HepG2 (cell line): ENCODE measurements around the gene C11orf21. TPM values are rescaled to one million over a fixed set of nuclear protein-coding genes. Genes with fewer than 3 reads are reported as not detected.

Experiments
- ATAC-seq: fragments of 200-7000 bp; cut with Tn5 transposase; 3 replicates; pipeline ENCODE4 v1.9.1; 2020; ENCODE audit warnings: mild to moderate bottlenecking, moderate library complexity
- BruUV-seq: library from RNA; stranded (reverse); fragments of 400-500 nt; replicated peaks from 2 replicates; lab custom pipeline; 2021; lab: Mats Ljungman, UMichigan
- CTCF ChIA-PET: fragments of 300-600 bp; formaldehyde crosslinking; extraction: SDS; loops from one replicate; lab custom pipeline; 2021; ENCODE audit warnings: low total read pairs, inconsistent platforms, low intra/inter-chr PET ratio; lab: Yijun Ruan, JAX
- POLR2A ChIA-PET: fragments of 350-600 bp; sonication (Branson Sonifier 250); formaldehyde crosslinking; loops from one replicate; lab custom pipeline; 2020; ENCODE audit warnings: antibody characterized with exemption, inconsistent platforms; lab: Yijun Ruan, JAX
- DNase-seq: peaks from one replicate; pipeline ENCODE4 v3.0.0-alpha.2; 2015; ENCODE audit warnings: low spot score
- FAIRE-seq: peaks from 3 replicates; lab custom pipeline; 2011; peaks lifted over from hg19 to GRCh38; lab: Jason Lieb, UNC
- H2AFZ ChIP-seq: one replicate; pipeline ENCODE4 v1.6.1; 2011; ENCODE audit warnings: low read length, inconsistent platforms
- H3K27ac ChIP-seq: fragments of 300-600 bp; 3 replicates; pipeline ENCODE4 v1.8.0; 2011; ENCODE audit warnings: mixed run types, mild to moderate bottlenecking, mixed read lengths, low read length, inconsistent platforms; ENCODE audit not compliant: insufficient read depth; ENCODE audit errors: extremely low read length
- H3K27me3 ChIP-seq, 2 experiments: fragments of 200-600 bp in 1 of 2; 2 replicates in 1 of 2; 3 replicates in 1 of 2; pipeline versions ENCODE4 v1.6.0 to v1.8.0; 2011; ENCODE audit warnings: low read length in 2 of 2, mild to moderate bottlenecking in 2 of 2, moderate library complexity in 2 of 2, inconsistent platforms in 1 of 2; ENCODE audit not compliant: insufficient read depth in 2 of 2, control insufficient read depth in 1 of 2
- H3K36me3 ChIP-seq, 2 experiments: fragments of 200-600 bp in 1 of 2; replicated peaks in 1 of 2; 2 replicates in 1 of 2; 3 replicates in 1 of 2; pipeline versions ENCODE4 v1.5.1 to v1.8.0; 2011; ENCODE audit warnings: low read length in 2 of 2, inconsistent platforms in 1 of 2; ENCODE audit not compliant: insufficient read depth in 2 of 2, control insufficient read depth in 1 of 2
- H3K4me1 ChIP-seq: 2 replicates; pipeline ENCODE4 v1.5.1; 2012; ENCODE audit warnings: low read length, inconsistent platforms; ENCODE audit not compliant: insufficient read depth
- H3K4me2 ChIP-seq: 2 replicates; pipeline ENCODE4 v1.6.0; 2011; ENCODE audit warnings: low read depth, low read length, inconsistent platforms
- H3K4me3 ChIP-seq, 3 experiments: fragments of 200-600 bp in 1 of 3; sonication (generic), shearing (Covaris generic) in 1 of 3; replicated peaks in 1 of 3; 2 replicates each; pipeline ENCODE4 v1.5.1; 2011 to 2016; ENCODE audit warnings: low read length in 3 of 3, inconsistent platforms in 2 of 3, low read depth in 2 of 3, mild to moderate bottlenecking in 2 of 3, control low read depth in 1 of 3, mixed read lengths in 1 of 3; ENCODE audit not compliant: insufficient read depth in 1 of 3
- H3K79me2 ChIP-seq: one replicate; pipeline ENCODE4 v1.6.1; 2011; ENCODE audit warnings: low read length, inconsistent platforms; ENCODE audit not compliant: insufficient read depth
- H3K9ac ChIP-seq: 2 replicates; pipeline ENCODE4 v1.6.0; 2011; ENCODE audit warnings: mild to moderate bottlenecking, low read depth, low read length, inconsistent platforms; ENCODE audit not compliant: insufficient read depth
- H3K9me3 ChIP-seq: 2 replicates; pipeline ENCODE4 v1.5.1; 2012; ENCODE audit warnings: mild to moderate bottlenecking, low read length
- H4K20me1 ChIP-seq: 2 replicates; pipeline ENCODE4 v1.6.0; 2011; ENCODE audit warnings: inconsistent platforms, mild to moderate bottlenecking, low read length, moderate library complexity; ENCODE audit not compliant: insufficient read depth
- HHEX ChIP-seq: IDR thresholded peaks from 2 replicates; pipeline ENCODE4 v1.6.1; 2016; ENCODE audit warnings: control low read depth
- JUNB ChIP-seq: sonication (generic); formaldehyde crosslinking; IDR thresholded peaks from 2 replicates; pipeline ENCODE4 v1.8.0; 2022; ENCODE audit warnings: missing genetic modification reagents, mild to moderate bottlenecking, borderline replicate concordance
- NFATC3 ChIP-seq: sonication (generic); formaldehyde crosslinking; IDR thresholded peaks from 2 replicates; pipeline ENCODE4 v1.5.1; 2020; ENCODE audit warnings: mild to moderate bottlenecking, missing genetic modification reagents
- NFRKB ChIP-seq: fragments of 450-650 bp; IDR thresholded peaks from 2 replicates; pipeline ENCODE4 v1.6.1; 2017
- ONECUT2 ChIP-seq: sonication (generic); formaldehyde crosslinking; IDR thresholded peaks from 2 replicates; pipeline ENCODE4 v1.4.0; 2020; ENCODE audit warnings: missing genetic modification reagents
- SP1 ChIP-seq, 2 experiments: fragments of 450-650 bp in 1 of 2; sonication (generic) in 1 of 2; formaldehyde crosslinking in 1 of 2; IDR thresholded peaks; 2 replicates each; pipeline versions ENCODE4 v1.4.0 to v1.6.1; 2016 to 2020; ENCODE audit warnings: missing genetic modification reagents in 1 of 2
- TEAD3 ChIP-seq: optimal IDR thresholded peaks from 2 replicates; pipeline ENCODE3; 2016; ENCODE audit warnings: borderline replicate concordance
- TRIM24 ChIP-seq: sonication (generic); formaldehyde crosslinking; IDR thresholded peaks from 2 replicates; pipeline ENCODE4 v1.8.0; 2022; ENCODE audit warnings: mild to moderate bottlenecking, missing genetic modification reagents
- ZGPAT ChIP-seq: IDR thresholded peaks from 2 replicates; pipeline ENCODE4 v1.6.1; 2016; ENCODE audit warnings: mild to moderate bottlenecking
- ZNF101 ChIP-seq: sonication (generic); formaldehyde crosslinking; IDR thresholded peaks from 2 replicates; pipeline ENCODE4 v1.4.0; 2020; ENCODE audit warnings: mild to moderate bottlenecking, low read depth, missing genetic modification reagents, borderline replicate concordance
- ZNF362 ChIP-seq: sonication (generic); formaldehyde crosslinking; IDR thresholded peaks from 2 replicates; pipeline ENCODE4 v1.4.0; 2020; ENCODE audit warnings: missing genetic modification reagents, mild to moderate bottlenecking, borderline replicate concordance
- ZNF556 ChIP-seq: sonication (generic); formaldehyde crosslinking; IDR thresholded peaks from 2 replicates; pipeline ENCODE4 v1.4.0; 2020; ENCODE audit warnings: mild to moderate bottlenecking, missing genetic modification reagents, borderline replicate concordance
- ZNF563 ChIP-seq: sonication (generic); formaldehyde crosslinking; IDR thresholded peaks from 2 replicates; pipeline ENCODE4 v1.8.0; 2022; ENCODE audit warnings: mild to moderate bottlenecking, moderate library complexity, missing genetic modification reagents
- ZNF577 ChIP-seq: sonication (generic); formaldehyde crosslinking; IDR thresholded peaks from 2 replicates; pipeline ENCODE4 v1.4.0; 2020; ENCODE audit warnings: mild to moderate bottlenecking, low read depth, missing genetic modification reagents, borderline replicate concordance
- WGBS: methylation state at CpG from one replicate; pipeline ENCODE4 v1.1.6; 2017; ENCODE audit warnings: low lambda C conversion rate; 5-methylcytosine and 5-hydroxymethylcytosine counted together
- in situ Hi-C: cut with HindIII; loops from 2 replicates; pipeline ENCODE4 v1.10.0; 2017; ENCODE audit warnings: low pct_unique_long_range_greater_than_20kb; ENCODE audit not compliant: extremely low pct_ligation_motif_present
- intact Hi-C: fragments of 100-400 bp; cut with micrococcal nuclease; formaldehyde crosslinking; loops from one replicate; pipeline ENCODE4 v1.10.0; 2022; ENCODE audit not compliant: unreplicated experiment
- polyA plus RNA-seq, 8 experiments: library from polyadenylated mRNA; depleted of rRNA in 3 of 8; stranded (reverse) in 7 of 8; unstranded in 1 of 8; fragments of >200 nt; fragmentation: Illumina TruSeq in 4 of 8; extraction: Trizol in 4 of 8; gene quantifications; 2 replicates each; pipeline versions ENCODE4 v1.2.1 to v1.2.3, GENCODE V29; 2011 to 2016; ENCODE audit warnings: low read depth in 4 of 8, missing spikeins in 1 of 8, mixed read lengths in 1 of 8; ENCODE audit not compliant: insufficient read depth in 1 of 8
- total RNA-seq, 5 experiments: library from RNA; depleted of rRNA; stranded (reverse); fragments of >200 nt; fragmentation: Illumina TruSeq; extraction: Trizol; gene quantifications; 2 replicates each; pipeline ENCODE4 v1.2.3, GENCODE V29; 2016; ENCODE audit warnings: low read depth in 1 of 5
- TF ChIP-seq, protein P1 (sequence below): sonication (generic); formaldehyde crosslinking; IDR thresholded peaks from 2 replicates; pipeline ENCODE4 v1.4.0; 2020; ENCODE audit warnings: mild to moderate bottlenecking, missing genetic modification reagents, borderline replicate concordance

Gene C11orf21
- total and polyA plus RNA-seq, 2 of the 13 experiments (the other 11 are each of a cell fraction or from before 2014, with no cell fraction given), result 0.08 TPM; not detected in 1

DNA sequence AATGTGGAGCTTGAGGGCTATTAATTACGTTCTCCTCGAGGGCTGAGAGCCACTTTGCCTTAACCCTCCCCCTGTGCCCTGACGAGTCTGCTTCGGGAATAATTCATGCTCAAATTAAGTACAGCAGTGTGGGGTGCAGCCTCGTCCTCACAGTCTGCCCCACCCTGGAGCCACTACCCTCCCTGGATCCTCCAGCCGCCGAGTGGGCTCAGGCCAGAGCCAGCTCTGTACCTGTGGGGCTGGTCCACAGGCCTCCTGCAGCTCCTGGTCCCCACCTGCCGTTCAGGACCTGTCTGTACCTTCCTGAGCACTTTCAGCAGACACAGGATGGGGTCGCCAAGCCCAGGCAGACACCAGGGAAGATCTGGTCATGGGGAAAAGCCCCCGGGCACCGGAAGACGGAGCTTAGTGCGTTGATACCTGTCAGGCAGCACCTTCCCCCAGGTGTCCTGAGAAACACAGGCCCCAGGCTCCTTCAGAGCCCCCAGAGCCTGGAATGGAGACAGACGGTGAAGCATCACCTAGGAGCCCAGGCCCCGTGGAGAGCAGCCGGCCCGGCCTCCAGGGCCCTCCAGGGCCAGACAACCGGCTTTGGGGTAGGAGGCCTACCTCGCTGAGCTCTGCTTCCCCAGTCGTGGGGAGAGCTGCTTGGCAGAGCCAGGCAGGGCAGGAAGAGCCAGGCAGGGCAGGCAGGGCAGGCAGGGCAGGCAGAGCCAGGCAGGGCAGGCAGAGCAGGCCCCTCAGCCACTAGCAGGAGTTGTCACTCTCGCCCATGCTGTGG is 9.8 kb upstream of the C11orf21 start:
- H3K9ac ChIP-seq, result no peak overlapping the region
- intact Hi-C loops (loop anchor here (10.0 kb wide), 1 partner anchor 223 kb away; no protein-coding TSS in a partner anchor), in situ Hi-C loops (loop anchor here (5.0 kb wide), 2 partner anchors 106 to 216 kb away; no protein-coding TSS in a partner anchor)
- no peak overlapping the region for H3K27ac ChIP-seq
- no TSS peak for BruUV-seq
- DNase-seq (no peak), FAIRE-seq (no peak), ATAC-seq (peak; percentile 12; the same call in 1 of the 3 replicates)
- no peak overlapping the region for H3K4me2 ChIP-seq
- no peaks in the 10 kb centered on the region for H3K4me1 ChIP-seq
- H3K9me3 ChIP-seq, result no peaks in the 10 kb centered on the region
- no peaks in the 10 kb centered on the region for H3K36me3 ChIP-seq
- H3K4me3 ChIP-seq, result no peak overlapping the region
- no peak overlapping the region for H2AFZ ChIP-seq
- POLR2A ChIA-PET, result interaction anchor here (0.7 kb wide), 1 partner anchor 109 kb away, joined by 3 read pairs; no protein-coding TSS in a partner anchor
- CTCF ChIA-PET, result no interaction called here
- WGBS, result 19% methylated on average over 7 of the region's 21 CpGs
- no peaks in the 10 kb centered on the region for H4K20me1 ChIP-seq
- peaks cover 13 to 28% of the 10 kb centered on the region in 2 experiments; a peak in 3 of 5 replicates for H3K27me3 ChIP-seq
- H3K79me2 ChIP-seq, result no peaks in the 10 kb centered on the region
- TF ChIP-seq ZNF362 (CRISPR knock-in tag) (no peak), HHEX (CRISPR knock-in tag) (no peak), ZNF556 (CRISPR knock-in tag) (no peak), ZGPAT (CRISPR knock-in tag) (no peak), ZNF577 (CRISPR knock-in tag) (no peak), ZNF563 (CRISPR knock-in tag) (no peak), ONECUT2 (CRISPR knock-in tag) (no peak), NFRKB (no peak), TEAD3 (CRISPR knock-in tag) (no peak), ZNF101 (CRISPR knock-in tag) (no peak), SP1 (IDR thresholded peaks at IDR 0.05) (no peak), SP1 (CRISPR knock-in tag; IDR thresholded peaks at IDR 0.05) (no peak), TRIM24 (CRISPR knock-in tag) (no peak), NFATC3 (no peak), JUNB (CRISPR knock-in tag) (no peak)
- TF ChIP-seq, protein P1, sequence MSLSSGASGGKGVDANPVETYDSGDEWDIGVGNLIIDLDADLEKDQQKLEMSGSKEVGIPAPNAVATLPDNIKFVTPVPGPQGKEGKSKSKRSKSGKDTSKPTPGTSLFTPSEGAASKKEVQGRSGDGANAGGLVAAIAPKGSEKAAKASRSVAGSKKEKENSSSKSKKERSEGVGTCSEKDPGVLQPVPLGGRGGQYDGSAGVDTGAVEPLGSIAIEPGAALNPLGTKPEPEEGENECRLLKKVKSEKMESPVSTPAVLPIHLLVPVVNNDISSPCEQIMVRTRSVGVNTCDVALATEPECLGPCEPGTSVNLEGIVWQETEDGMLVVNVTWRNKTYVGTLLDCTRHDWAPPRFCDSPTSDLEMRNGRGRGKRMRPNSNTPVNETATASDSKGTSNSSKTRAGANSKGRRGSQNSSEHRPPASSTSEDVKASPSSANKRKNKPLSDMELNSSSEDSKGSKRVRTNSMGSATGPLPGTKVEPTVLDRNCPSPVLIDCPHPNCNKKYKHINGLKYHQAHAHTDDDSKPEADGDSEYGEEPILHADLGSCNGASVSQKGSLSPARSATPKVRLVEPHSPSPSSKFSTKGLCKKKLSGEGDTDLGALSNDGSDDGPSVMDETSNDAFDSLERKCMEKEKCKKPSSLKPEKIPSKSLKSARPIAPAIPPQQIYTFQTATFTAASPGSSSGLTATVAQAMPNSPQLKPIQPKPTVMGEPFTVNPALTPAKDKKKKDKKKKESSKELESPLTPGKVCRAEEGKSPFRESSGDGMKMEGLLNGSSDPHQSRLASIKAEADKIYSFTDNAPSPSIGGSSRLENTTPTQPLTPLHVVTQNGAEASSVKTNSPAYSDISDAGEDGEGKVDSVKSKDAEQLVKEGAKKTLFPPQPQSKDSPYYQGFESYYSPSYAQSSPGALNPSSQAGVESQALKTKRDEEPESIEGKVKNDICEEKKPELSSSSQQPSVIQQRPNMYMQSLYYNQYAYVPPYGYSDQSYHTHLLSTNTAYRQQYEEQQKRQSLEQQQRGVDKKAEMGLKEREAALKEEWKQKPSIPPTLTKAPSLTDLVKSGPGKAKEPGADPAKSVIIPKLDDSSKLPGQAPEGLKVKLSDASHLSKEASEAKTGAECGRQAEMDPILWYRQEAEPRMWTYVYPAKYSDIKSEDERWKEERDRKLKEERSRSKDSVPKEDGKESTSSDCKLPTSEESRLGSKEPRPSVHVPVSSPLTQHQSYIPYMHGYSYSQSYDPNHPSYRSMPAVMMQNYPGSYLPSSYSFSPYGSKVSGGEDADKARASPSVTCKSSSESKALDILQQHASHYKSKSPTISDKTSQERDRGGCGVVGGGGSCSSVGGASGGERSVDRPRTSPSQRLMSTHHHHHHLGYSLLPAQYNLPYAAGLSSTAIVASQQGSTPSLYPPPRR, result no peak
